Immature natural killer cell (primary cell): ENCODE measurements around the gene RPS3. TPM values are rescaled to one million over a fixed set of nuclear protein-coding genes. Genes with fewer than 3 reads are reported as not detected.
A peak's percentile ranks its signal among the peaks of the same experiment; 100 is the strongest.
"Not testable (repeated sequence)": the region's sequence is repeated elsewhere in the genome, so short reads cannot be mapped to it uniquely, and the experiment has no call there.

ENCODE experiments used
- DNase-seq, 3 donors: peaks; one replicate each; pipeline ENCODE4 v3.0.0; 2022; ENCODE audit warnings: mixed read lengths in 1 of 3
- H3K27ac Mint-ChIP-seq, 6 donors: one replicate each; pipeline ENCODE4 v1.8.0; 2020; ENCODE audit warnings: mixed read lengths in 6 of 6, mild to moderate bottlenecking in 5 of 6, inconsistent platforms in 4 of 6, moderate library complexity in 3 of 6
- H3K27me3 Mint-ChIP-seq, 3 donors: one replicate each; pipeline ENCODE4 v1.8.0; 2020 to 2021; ENCODE audit warnings: low read depth in 3 of 3, mild to moderate bottlenecking in 3 of 3, mixed read lengths in 3 of 3, moderate library complexity in 3 of 3, inconsistent platforms in 1 of 3
- H3K36me3 Mint-ChIP-seq, 3 donors: one replicate each; pipeline ENCODE4 v1.8.0; 2020; ENCODE audit warnings: mixed read lengths in 3 of 3, inconsistent platforms in 2 of 3, mild to moderate bottlenecking in 2 of 3
- H3K4me1 Mint-ChIP-seq, 2 donors: one replicate each; pipeline ENCODE4 v1.8.0; 2020; ENCODE audit warnings: inconsistent platforms in 2 of 2, mild to moderate bottlenecking in 2 of 2, mixed read lengths in 2 of 2, moderate library complexity in 1 of 2
- H3K4me3 Mint-ChIP-seq, 5 donors: one replicate each; pipeline ENCODE4 v1.8.0; 2020; ENCODE audit warnings: mild to moderate bottlenecking in 5 of 5, mixed read lengths in 5 of 5, inconsistent platforms in 3 of 5, moderate library complexity in 3 of 5
- H3K9me3 Mint-ChIP-seq, 6 donors: one replicate each; pipeline ENCODE4 v1.8.0; 2020; ENCODE audit warnings: mild to moderate bottlenecking in 6 of 6, mixed read lengths in 6 of 6, inconsistent platforms in 4 of 6, moderate library complexity in 3 of 6
- polyA plus RNA-seq, 3 donors: library from polyadenylated mRNA; unstranded; fragments of 300-500 nt; fragmentation: Illumina TruSeq; gene quantifications; one replicate each; pipeline ENCODE4 v1.2.3, GENCODE V29; 2021

The RPS3 gene
- polyA plus RNA-seq, 3 donors from 2014 or later = 2,605 to 4,768 (median 2,974) TPM

GRCh38 chr11:75409971-75410370 is 10.7 kb downstream of the RPS3 start:
- Mint-ChIP-seq H3K4me1 (peaks cover 5 to 32% of the 10 kb centered on the region in 2 donors), H3K36me3 (peaks cover 5 to 24% (median 12%) of the 10 kb centered on the region in 3 donors)
- not testable (repeated sequence) for DNase-seq, H3K27ac Mint-ChIP-seq, H3K4me3 Mint-ChIP-seq, H3K9me3 Mint-ChIP-seq, H3K27me3 Mint-ChIP-seq

DNA sequence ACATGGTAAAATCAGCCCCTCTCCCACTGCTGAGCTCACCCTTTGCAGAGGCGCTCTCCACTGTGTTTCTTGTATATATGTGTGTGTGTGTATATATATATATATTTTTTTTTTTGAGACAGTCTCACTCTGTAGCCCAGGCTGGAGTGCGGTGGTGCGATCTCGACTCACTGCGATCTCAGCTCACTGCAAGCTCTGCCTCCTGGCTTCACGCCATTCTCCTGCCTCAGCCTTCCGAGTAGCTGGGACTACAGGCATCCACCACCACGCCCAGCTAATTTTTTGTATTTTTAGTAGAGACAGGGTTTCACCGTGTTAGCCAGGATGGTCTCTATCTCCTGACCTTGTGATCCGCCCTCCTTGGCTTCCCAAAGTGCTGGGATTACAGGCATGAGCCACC is 13.8 kb downstream of the RPS3 start:
- peak overlapping the region in 1 of 6 donors; percentile 26 for H3K27ac Mint-ChIP-seq
- H3K4me3 Mint-ChIP-seq, DNase-seq, H3K36me3 Mint-ChIP-seq, H3K27me3 Mint-ChIP-seq, H3K9me3 Mint-ChIP-seq, H3K4me1 Mint-ChIP-seq: not testable (repeated sequence)

GRCh38 chr11:75413864-75414263 is 14.5 kb downstream of the RPS3 start:
- H3K27me3 Mint-ChIP-seq = peaks cover 0 to 2% (median 0%) of the 10 kb centered on the region in 3 donors
- peaks cover 0 to 9% of the 10 kb centered on the region in 2 donors for H3K4me1 Mint-ChIP-seq
- H3K27ac Mint-ChIP-seq = no peak overlapping the region
- H3K4me3 Mint-ChIP-seq = no peak overlapping the region
- peaks cover 0 to 9% (median 3%) of the 10 kb centered on the region in 3 donors for H3K36me3 Mint-ChIP-seq
- H3K9me3 Mint-ChIP-seq = no peaks in the 10 kb centered on the region
- DNase-seq = no peak

GRCh38 chr11:75420224-75421034 is 21.1 kb downstream of the RPS3 start:
- Mint-ChIP-seq H3K9me3 (no peaks in the 10 kb centered on the region), H3K27ac (no peak overlapping the region)

GRCh38 chr11:75421035-75421602 is 21.8 kb downstream of the RPS3 start:
- Mint-ChIP-seq H3K27ac (no peak overlapping the region), H3K27me3 (no peaks in the 10 kb centered on the region), H3K36me3 (peaks cover 0 to 10% (median 6%) of the 10 kb centered on the region in 3 donors), H3K4me1 (no peaks in the 10 kb centered on the region), H3K9me3 (no peaks in the 10 kb centered on the region), H3K4me3 (no peak overlapping the region)
- no peak for DNase-seq

More at GRCh38 chr11:75420224-75421034, 21.1 kb downstream of the RPS3 start:
- DNase-seq = no peak
- Mint-ChIP-seq H3K4me3 (no peak overlapping the region), H3K36me3 (peaks cover 0 to 10% (median 6%) of the 10 kb centered on the region in 3 donors), H3K4me1 (no peaks in the 10 kb centered on the region), H3K27me3 (no peaks in the 10 kb centered on the region)

DNA sequence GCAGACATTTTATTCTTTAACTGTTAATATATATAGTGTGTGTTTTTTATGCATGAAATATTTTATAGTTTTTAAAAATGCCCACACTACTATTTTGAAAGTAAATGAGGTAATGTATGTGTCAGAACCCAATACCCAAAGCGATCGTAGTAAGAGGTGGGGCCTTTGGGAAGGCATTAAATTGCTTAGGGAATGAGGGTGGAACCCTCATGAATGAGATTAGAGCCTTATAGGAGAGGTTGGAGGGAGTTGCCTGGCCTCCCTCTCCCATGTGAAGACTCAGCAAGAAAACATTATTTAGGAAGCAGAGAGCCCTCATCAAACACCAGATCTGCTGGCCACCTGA is 22.6 kb downstream of the RPS3 start:
- no peak overlapping the region for H3K4me3 Mint-ChIP-seq

GRCh38 chr11:75422248-75423231 is 23.2 kb downstream of the RPS3 start:
- DNase-seq = no peak
- H3K9me3 Mint-ChIP-seq = no peaks in the 10 kb centered on the region
- H3K27ac Mint-ChIP-seq = peak overlapping the region in 2 of 6 donors; percentile 17 to 31
- H3K27me3 Mint-ChIP-seq = no peaks in the 10 kb centered on the region
- H3K4me3 Mint-ChIP-seq = no peak overlapping the region
- no peaks in the 10 kb centered on the region for H3K4me1 Mint-ChIP-seq
- peaks cover 0 to 6% (median 4%) of the 10 kb centered on the region in 3 donors for H3K36me3 Mint-ChIP-seq

More for the DNA sequence above, 22.6 kb downstream of the RPS3 start:
- peak overlapping the region in 1 of 6 donors; percentile 31 for H3K27ac Mint-ChIP-seq
- peaks cover 0 to 6% (median 6%) of the 10 kb centered on the region in 3 donors for H3K36me3 Mint-ChIP-seq
- no peaks in the 10 kb centered on the region for H3K27me3 Mint-ChIP-seq
- no peaks in the 10 kb centered on the region for H3K9me3 Mint-ChIP-seq
- no peak for DNase-seq
- no peaks in the 10 kb centered on the region for H3K4me1 Mint-ChIP-seq

- Mint-ChIP-seq H3K36me3 (peaks cover 0 to 6% (median 4%) of the 10 kb centered on the region in 3 donors), H3K27ac (no peak overlapping the region), H3K9me3 (no peaks in the 10 kb centered on the region), H3K4me1 (peaks cover 5 to 11% of the 10 kb centered on the region in 2 donors), H3K4me3 (no peak overlapping the region), H3K27me3 (peaks cover 3 to 7% (median 4%) of the 10 kb centered on the region in 3 donors)
- no peak for DNase-seq
Measured at GRCh38 chr11:75423721-75424120, 24.4 kb downstream of the RPS3 start.

GRCh38 chr11:75424396-75424795 is 25.1 kb downstream of the RPS3 start:
- H3K4me1 Mint-ChIP-seq = peaks cover 11 to 18% of the 10 kb centered on the region in 2 donors
- H3K27me3 Mint-ChIP-seq = peaks cover 4 to 12% (median 11%) of the 10 kb centered on the region in 3 donors
- DNase-seq = no peak
- H3K9me3 Mint-ChIP-seq = peaks cover 0 to 2% (median 0%) of the 10 kb centered on the region in 6 donors
- peaks cover 0 to 6% (median 4%) of the 10 kb centered on the region in 3 donors for H3K36me3 Mint-ChIP-seq
- H3K4me3 Mint-ChIP-seq = no peak overlapping the region
- no peak overlapping the region for H3K27ac Mint-ChIP-seq

GRCh38 chr11:75425422-75425821 is 26.1 kb downstream of the RPS3 start:
- Mint-ChIP-seq H3K27me3 (peaks cover 5 to 12% (median 12%) of the 10 kb centered on the region in 3 donors), H3K4me3 (no peak overlapping the region), H3K27ac (no peak overlapping the region), H3K4me1 (peaks cover 12 to 21% of the 10 kb centered on the region in 2 donors), H3K36me3 (peaks cover 0 to 6% (median 4%) of the 10 kb centered on the region in 3 donors), H3K9me3 (peaks cover 0 to 2% (median 0%) of the 10 kb centered on the region in 6 donors)
- no peak for DNase-seq

- H3K27me3 Mint-ChIP-seq = peaks cover 12 to 18% (median 16%) of the 10 kb centered on the region in 3 donors
- peaks cover 0 to 6% (median 4%) of the 10 kb centered on the region in 3 donors for H3K36me3 Mint-ChIP-seq
- DNase-seq = no peak
- peaks cover 22 to 30% of the 10 kb centered on the region in 2 donors for H3K4me1 Mint-ChIP-seq
- peaks cover 0 to 2% (median 0%) of the 10 kb centered on the region in 6 donors for H3K9me3 Mint-ChIP-seq
- H3K4me3 Mint-ChIP-seq = no peak overlapping the region
- no peak overlapping the region for H3K27ac Mint-ChIP-seq
Measured at GRCh38 chr11:75426720-75427086, 27.4 kb downstream of the RPS3 start.

DNA sequence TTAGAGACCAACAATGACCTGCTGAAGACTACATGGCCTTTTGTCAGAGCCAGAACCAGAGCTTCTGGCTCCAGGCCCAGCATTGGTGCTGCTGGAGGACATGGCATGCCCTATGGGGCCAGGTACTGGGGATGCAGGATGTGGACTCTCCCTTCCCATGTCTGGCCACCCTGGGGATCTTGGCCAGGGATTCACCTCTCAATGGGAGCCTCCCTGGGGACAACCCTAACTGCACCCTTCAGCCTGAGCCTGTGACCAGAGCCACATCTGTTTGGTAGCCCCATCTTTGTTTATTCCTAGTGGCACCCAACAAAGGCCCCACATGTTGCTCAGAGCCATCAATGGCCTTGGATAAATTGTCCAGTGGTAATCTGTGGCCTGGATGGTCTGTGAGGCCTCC is 27.9 kb downstream of the RPS3 start:
- Mint-ChIP-seq H3K4me3 (no peak overlapping the region), H3K9me3 (peaks cover 0 to 2% (median 0%) of the 10 kb centered on the region in 6 donors), H3K27ac (peak overlapping the region in 3 of 6 donors; percentile 5 to 67 (median 29)), H3K36me3 (peaks cover 0 to 2% (median under 1%) of the 10 kb centered on the region in 3 donors), H3K27me3 (peaks cover 14 to 18% (median 18%) of the 10 kb centered on the region in 3 donors), H3K4me1 (peaks cover 22 to 30% of the 10 kb centered on the region in 2 donors)
- no peak for DNase-seq

- DNase-seq = peak; percentile 48 to 71 (median 63)
- Mint-ChIP-seq H3K4me3 (peak overlapping the region; percentile 76 to 83 (median 80)), H3K9me3 (peaks cover 0 to 2% (median 0%) of the 10 kb centered on the region in 6 donors), H3K27ac (peak overlapping the region in 2 of 6 donors; percentile 29 to 49), H3K4me1 (peaks cover 22 to 30% of the 10 kb centered on the region in 2 donors), H3K36me3 (no peaks in the 10 kb centered on the region), H3K27me3 (peaks cover 14 to 21% (median 18%) of the 10 kb centered on the region in 3 donors)
Measured at GRCh38 chr11:75428281-75428724, 29.0 kb downstream of the RPS3 start.
